Loucy (cell line): ENCODE results near the gene XRN2.

Experiments used
- H2AFZ ChIP-seq: fragments of 200-600 bp; sonication (generic); 2 replicates; pipeline ENCODE4 v1.6.0; 2016; ENCODE audit warnings: antibody characterized with exemption, mild to moderate bottlenecking, low read length, moderate library complexity
- H3F3A ChIP-seq: fragments of 200-600 bp; 2 replicates; pipeline ENCODE4 v1.6.0; 2016; ENCODE audit warnings: antibody characterized with exemption, low read depth, mild to moderate bottlenecking
- H3K27me3 ChIP-seq: fragments of 200-600 bp; sonication (generic); 2 replicates; pipeline ENCODE4 v1.6.1; 2014; ENCODE audit warnings: low read length, mild to moderate bottlenecking; ENCODE audit not compliant: insufficient read depth, poor library complexity, severe bottlenecking
- H3K36me3 ChIP-seq: fragments of 200-600 bp; sonication (generic); 2 replicates; pipeline ENCODE4 v1.6.1; 2016; ENCODE audit warnings: low read length; ENCODE audit not compliant: insufficient read depth
- H3K4me1 ChIP-seq: fragments of 200-600 bp; sonication (generic); 2 replicates; pipeline ENCODE4 v1.5.1; 2014; ENCODE audit warnings: low read length, mild to moderate bottlenecking; ENCODE audit not compliant: insufficient read depth, poor library complexity, severe bottlenecking
- H3K4me2 ChIP-seq: fragments of 200-600 bp; sonication (generic); 2 replicates; pipeline ENCODE4 v1.6.0; 2014; ENCODE audit warnings: antibody characterized with exemption, low read length, low read depth, mild to moderate bottlenecking; ENCODE audit not compliant: poor library complexity, severe bottlenecking
- H3K4me3 ChIP-seq: fragments of 200-600 bp; sonication (generic); 2 replicates; pipeline ENCODE4 v1.5.1; 2014; ENCODE audit warnings: low read length, mild to moderate bottlenecking, mixed read lengths; ENCODE audit not compliant: poor library complexity, severe bottlenecking
- H3K79me2 ChIP-seq: fragments of 200-600 bp; sonication (generic); 2 replicates; pipeline ENCODE4 v1.6.1; 2014; ENCODE audit warnings: low read length; ENCODE audit not compliant: insufficient read depth
- H3K9ac ChIP-seq: fragments of 200-600 bp; sonication (generic); 2 replicates; pipeline ENCODE4 v1.6.0; 2014; ENCODE audit warnings: mild to moderate bottlenecking, low read depth, low read length, moderate library complexity; ENCODE audit not compliant: poor library complexity, severe bottlenecking
- H3K9me2 ChIP-seq: fragments of 200-600 bp; sonication (generic); replicated peaks from 2 replicates; pipeline ENCODE4 v1.6.1; 2016; ENCODE audit warnings: low read depth, low read length, mixed read lengths
- H3K9me3 ChIP-seq: fragments of 200-600 bp; sonication (generic); 2 replicates; pipeline ENCODE4 v1.6.1; 2014; ENCODE audit warnings: mild to moderate bottlenecking, antibody characterized with exemption, low read length, low read depth; ENCODE audit not compliant: insufficient read depth
- H4K20me1 ChIP-seq: fragments of 200-600 bp; sonication (generic); 2 replicates; pipeline ENCODE4 v1.6.0; 2014; ENCODE audit warnings: antibody characterized with exemption, low read length, mild to moderate bottlenecking; ENCODE audit not compliant: insufficient read depth, poor library complexity, severe bottlenecking
- EZH2phosphoT487 ChIP-seq: fragments of 200-600 bp; IDR thresholded peaks from 2 replicates; pipeline ENCODE4 v1.6.1; 2018; ENCODE audit warnings: antibody characterized with exemption, mild to moderate bottlenecking, moderate library complexity, borderline replicate concordance
- TF ChIP-seq, protein P1 (sequence below): fragments of 200-600 bp; sonication (generic); conservative IDR thresholded peaks from 2 replicates; pipeline ENCODE4 v1.5.1; 2014; ENCODE audit warnings: mild to moderate bottlenecking, antibody characterized with exemption, low read length

XRN2 gene

GRCh38 chr20:21324126-21324525, 21.0 kb downstream of the XRN2 start:
- no peak overlapping the region for H2AFZ ChIP-seq
- peaks cover 74% of the 10 kb centered on the region for H4K20me1 ChIP-seq
- peaks cover 20% of the 10 kb centered on the region; the same call in 1 of the 2 replicates for H3K36me3 ChIP-seq
- H3F3A ChIP-seq: no peaks in the 10 kb centered on the region; the same call in 1 of the 2 replicates
- H3K27me3 ChIP-seq: no peaks in the 10 kb centered on the region
- H3K4me2 ChIP-seq: no peak overlapping the region
- no peak overlapping the region for H3K9ac ChIP-seq
- no peaks in the 10 kb centered on the region for H3K9me3 ChIP-seq
- no peak overlapping the region for H3K4me3 ChIP-seq
- H3K79me2 ChIP-seq: peaks cover 100% of the 10 kb centered on the region
- H3K9me2 ChIP-seq: no peaks in the 10 kb centered on the region
- H3K4me1 ChIP-seq: peaks cover 23% of the 10 kb centered on the region
- TF ChIP-seq EZH2phosphoT487: no peak
- TF ChIP-seq, protein P1, sequence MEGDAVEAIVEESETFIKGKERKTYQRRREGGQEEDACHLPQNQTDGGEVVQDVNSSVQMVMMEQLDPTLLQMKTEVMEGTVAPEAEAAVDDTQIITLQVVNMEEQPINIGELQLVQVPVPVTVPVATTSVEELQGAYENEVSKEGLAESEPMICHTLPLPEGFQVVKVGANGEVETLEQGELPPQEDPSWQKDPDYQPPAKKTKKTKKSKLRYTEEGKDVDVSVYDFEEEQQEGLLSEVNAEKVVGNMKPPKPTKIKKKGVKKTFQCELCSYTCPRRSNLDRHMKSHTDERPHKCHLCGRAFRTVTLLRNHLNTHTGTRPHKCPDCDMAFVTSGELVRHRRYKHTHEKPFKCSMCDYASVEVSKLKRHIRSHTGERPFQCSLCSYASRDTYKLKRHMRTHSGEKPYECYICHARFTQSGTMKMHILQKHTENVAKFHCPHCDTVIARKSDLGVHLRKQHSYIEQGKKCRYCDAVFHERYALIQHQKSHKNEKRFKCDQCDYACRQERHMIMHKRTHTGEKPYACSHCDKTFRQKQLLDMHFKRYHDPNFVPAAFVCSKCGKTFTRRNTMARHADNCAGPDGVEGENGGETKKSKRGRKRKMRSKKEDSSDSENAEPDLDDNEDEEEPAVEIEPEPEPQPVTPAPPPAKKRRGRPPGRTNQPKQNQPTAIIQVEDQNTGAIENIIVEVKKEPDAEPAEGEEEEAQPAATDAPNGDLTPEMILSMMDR: no peak

- TF ChIP-seq, protein P1: no peak
- TF ChIP-seq EZH2phosphoT487: no peak
- Histone ChIP-seq H3K4me3 (no peak overlapping the region), H3K4me2 (peak overlapping the region; percentile 29), H3K36me3 (peaks cover 27% of the 10 kb centered on the region; the same call in 1 of the 2 replicates), H3K4me1 (peaks cover 23% of the 10 kb centered on the region), H3F3A (no peaks in the 10 kb centered on the region; the same call in 1 of the 2 replicates), H3K9me3 (no peaks in the 10 kb centered on the region), H3K9me2 (no peaks in the 10 kb centered on the region), H4K20me1 (peaks cover 65% of the 10 kb centered on the region), H3K79me2 (peaks cover 93% of the 10 kb centered on the region), H3K27me3 (no peaks in the 10 kb centered on the region), H3K9ac (no peak overlapping the region), H2AFZ (no peak overlapping the region)
Measured at GRCh38 chr20:21325296-21325695, 22.2 kb downstream of the XRN2 start.

- peaks cover 70% of the 10 kb centered on the region for H4K20me1 ChIP-seq
- no peaks in the 10 kb centered on the region; the same call in 1 of the 2 replicates for H3F3A ChIP-seq
- H3K4me2 ChIP-seq: no peak overlapping the region
- no peaks in the 10 kb centered on the region for H3K27me3 ChIP-seq
- peaks cover 82% of the 10 kb centered on the region for H3K79me2 ChIP-seq
- peaks cover 23% of the 10 kb centered on the region for H3K4me1 ChIP-seq
- H2AFZ ChIP-seq: no peak overlapping the region
- H3K4me3 ChIP-seq: no peak overlapping the region
- no peak for TF ChIP-seq EZH2phosphoT487
- TF ChIP-seq, protein P1: no peak
- H3K9me3 ChIP-seq: no peaks in the 10 kb centered on the region
- H3K36me3 ChIP-seq: peaks cover 40% of the 10 kb centered on the region; the same call in 1 of the 2 replicates
- no peak overlapping the region for H3K9ac ChIP-seq
- H3K9me2 ChIP-seq: no peaks in the 10 kb centered on the region
Measured at GRCh38 chr20:21326700-21327099, 23.6 kb downstream of the XRN2 start.
